PC-9 (cell line): ENCODE measurements around the gene PRLR. TPM values are rescaled to one million over a fixed set of nuclear protein-coding genes. Genes with fewer than 3 reads are reported as not detected.
A peak's percentile ranks its signal among the peaks of the same experiment; 100 is the strongest.

Source experiments
- BruUV-seq: library from RNA; stranded (reverse); fragments of 400-500 nt; replicated peaks from 2 replicates; lab custom pipeline; 2021; lab: Mats Ljungman, UMichigan
- CTCF ChIA-PET: fragments of 300-600 bp; sonication (Branson Sonifier 250); formaldehyde crosslinking; loops from one replicate; lab custom pipeline; 2022; ENCODE audit warnings: antibody characterized with exemption; lab: Charles Lee
- POLR2A ChIA-PET: fragments of 300-600 bp; sonication (Branson Sonifier 250); formaldehyde crosslinking; loops from one replicate; lab custom pipeline; 2022; ENCODE audit warnings: antibody characterized with exemption; ENCODE audit not compliant: unreplicated experiment; lab: Charles Lee
- DNase-seq, 2 experiments: peaks; one replicate each; pipeline versions ENCODE4 v3.0.0 to v3.0.0-alpha.2; 2015 to 2022; ENCODE audit warnings: mixed read lengths in 1 of 2
- H2AFZ ChIP-seq: fragments of 200-600 bp; sonication (generic); 2 replicates; pipeline ENCODE4 v1.8.1; 2017; ENCODE audit warnings: antibody characterized with exemption
- H3F3A ChIP-seq: fragments of 200-600 bp; sonication (generic); 2 replicates; pipeline ENCODE4 v1.8.1; 2017; ENCODE audit warnings: antibody characterized with exemption, mild to moderate bottlenecking, low read depth; ENCODE audit not compliant: insufficient read depth
- H3K27ac ChIP-seq: fragments of 200-600 bp; sonication (generic); 2 replicates; pipeline ENCODE4 v1.6.1; 2016; ENCODE audit warnings: mixed run types
- H3K27me3 ChIP-seq: fragments of 200-600 bp; sonication (generic); 2 replicates; pipeline ENCODE4 v1.6.1; 2016; ENCODE audit warnings: low read depth, mixed run types; ENCODE audit not compliant: insufficient read depth
- H3K36me3 ChIP-seq: fragments of 200-600 bp; sonication (generic); 2 replicates; pipeline ENCODE4 v1.6.1; 2016; ENCODE audit warnings: low read depth, mixed run types
- H3K4me1 ChIP-seq: fragments of 200-600 bp; sonication (generic); replicated peaks from 2 replicates; pipeline ENCODE4 v1.6.1; 2016; ENCODE audit warnings: mixed run types; ENCODE audit not compliant: insufficient read depth
- H3K4me2 ChIP-seq: fragments of 200-600 bp; sonication (generic); 2 replicates; pipeline ENCODE4 v1.6.1; 2017; ENCODE audit warnings: mixed run types
- H3K4me3 ChIP-seq: fragments of 200-600 bp; sonication (generic); 2 replicates; pipeline ENCODE4 v1.6.1; 2016; ENCODE audit warnings: mixed run types
- H3K79me2 ChIP-seq: fragments of 200-600 bp; sonication (generic); 2 replicates; pipeline ENCODE4 v1.6.1; 2017; ENCODE audit warnings: low read depth, mixed run types
- H3K9me2 ChIP-seq: fragments of 200-600 bp; sonication (generic); 2 replicates; pipeline ENCODE4 v1.8.1; 2017; ENCODE audit warnings: mild to moderate bottlenecking; ENCODE audit not compliant: insufficient read depth
- H3K9me3 ChIP-seq: fragments of 200-600 bp; sonication (generic); 2 replicates; pipeline ENCODE4 v1.8.1; 2016; ENCODE audit warnings: low read depth; ENCODE audit not compliant: insufficient read depth
- H4K20me1 ChIP-seq: fragments of 200-600 bp; sonication (generic); 2 replicates; pipeline ENCODE4 v1.8.1; 2017; ENCODE audit not compliant: insufficient read depth
- CTCF ChIP-seq: fragments of 200-600 bp; sonication (generic); conservative IDR thresholded peaks from 2 replicates; pipeline ENCODE4 v1.6.1; 2017; ENCODE audit warnings: mixed run types, antibody characterized with exemption, mild to moderate bottlenecking, moderate library complexity
- EZH2 ChIP-seq: fragments of 200-600 bp; sonication (generic); IDR thresholded peaks from 2 replicates; pipeline ENCODE4 v1.8.0; 2017; ENCODE audit warnings: antibody characterized with exemption, low read depth
- intact Hi-C: fragments of 100-400 bp; cut with micrococcal nuclease; formaldehyde crosslinking; loops from one replicate; pipeline ENCODE4 v1.10.0; 2022; ENCODE audit not compliant: unreplicated experiment
- total RNA-seq: library from RNA; stranded (reverse); gene quantifications from 2 replicates; pipeline ENCODE4 v1.2.3, GENCODE V29; 2021

PRLR gene
- total RNA-seq, 1 experiment from 2014 or later = not detected

- intact Hi-C loops = no loop called here
These were observed 226.1 kb downstream of the PRLR start for GRCh38 chr5:35004200-35004599.

GRCh38 chr5:35003018-35003957, 227.0 kb downstream of the PRLR start:
- Histone ChIP-seq H3K27me3 (peaks cover 48% of the 10 kb centered on the region), H3K4me2 (no peak overlapping the region), H3F3A (no peaks in the 10 kb centered on the region), H3K79me2 (no peaks in the 10 kb centered on the region), H2AFZ (no peak overlapping the region), H3K9me2 (no peaks in the 10 kb centered on the region), H3K4me1 (no peaks in the 10 kb centered on the region), H4K20me1 (no peaks in the 10 kb centered on the region), H3K4me3 (no peak overlapping the region), H3K9me3 (no peaks in the 10 kb centered on the region), H3K36me3 (no peaks in the 10 kb centered on the region), H3K27ac (no peak overlapping the region)
- BruUV-seq = no TSS peak
- intact Hi-C loops = loop anchor here (1.0 to 2.0 kb wide), 4 partner anchors 88 to 529 kb away; partner anchors contain the start of genes BRIX1 and RAD1
- POLR2A ChIA-PET = interaction anchor here (0.6 kb wide), 2 partner anchors 406 to 1792 kb away, joined by 3 to 4 read pairs; no protein-coding TSS in a partner anchor
- peak; percentile 99 for TF ChIP-seq CTCF
- TF ChIP-seq EZH2 = no peak
- CTCF ChIA-PET = interaction anchor here (0.5 to 1.7 kb wide), 15 partner anchors 9 to 525 kb away, joined by 3 to 9 read pairs (median 3); partner anchors contain the start of genes BRIX1, DNAJC21 and RAD1
- DNase-seq = peak; percentile 56 to 81

More at GRCh38 chr5:35004200-35004599, 226.1 kb downstream of the PRLR start:
- DNase-seq = peak in 1 of 2 experiments; percentile 12
- no TSS peak for BruUV-seq
- Histone ChIP-seq H3K4me2 (no peak overlapping the region), H3K79me2 (no peaks in the 10 kb centered on the region), H3K27ac (no peak overlapping the region), H3F3A (no peaks in the 10 kb centered on the region), H3K9me2 (no peaks in the 10 kb centered on the region), H3K36me3 (no peaks in the 10 kb centered on the region), H3K27me3 (peaks cover 50% of the 10 kb centered on the region), H3K9me3 (no peaks in the 10 kb centered on the region), H3K4me1 (no peaks in the 10 kb centered on the region), H2AFZ (no peak overlapping the region), H3K4me3 (no peak overlapping the region), H4K20me1 (no peaks in the 10 kb centered on the region)
- TF ChIP-seq CTCF (no peak), EZH2 (no peak)
- CTCF ChIA-PET = interaction anchor here (0.5 to 1.2 kb wide), 5 partner anchors 106 to 530 kb away, joined by 3 to 14 read pairs (median 4); no protein-coding TSS in a partner anchor
- POLR2A ChIA-PET = no interaction called here

GRCh38 chr5:35002459-35002858, 227.8 kb downstream of the PRLR start:
- ChIA-PET CTCF (interaction anchor here (0.6 to 1.7 kb wide), 3 partner anchors 33 to 526 kb away, joined by 3 read pairs; no protein-coding TSS in a partner anchor), POLR2A (no interaction called here)
- Histone ChIP-seq H4K20me1 (no peaks in the 10 kb centered on the region), H3K9me2 (no peaks in the 10 kb centered on the region), H3K9me3 (no peaks in the 10 kb centered on the region), H3K27me3 (peaks cover 44% of the 10 kb centered on the region; the same call in 1 of the 2 replicates), H3K4me1 (no peaks in the 10 kb centered on the region), H3F3A (no peaks in the 10 kb centered on the region), H3K4me3 (no peak overlapping the region), H3K27ac (no peak overlapping the region), H3K4me2 (no peak overlapping the region), H3K79me2 (no peaks in the 10 kb centered on the region), H3K36me3 (no peaks in the 10 kb centered on the region), H2AFZ (no peak overlapping the region)
- TF ChIP-seq CTCF (no peak), EZH2 (no peak)
- DNase-seq = no peak
- no TSS peak for BruUV-seq
- intact Hi-C loops = loop anchor here (2.0 kb wide), 1 partner anchor 104 kb away; no protein-coding TSS in a partner anchor
